Lung (tissue), 12 donors: ENCODE measurements around the gene HBA2. TPM values are rescaled to one million over a fixed set of nuclear protein-coding genes. Genes with fewer than 3 reads are reported as not detected.

Source experiments
- ATAC-seq: fragments of 200-7000 bp; cut with Tn5 transposase; one replicate; pipeline ENCODE4 v1.9.1; 2020; ENCODE audit warnings: moderate number of reproducible peaks; ENCODE audit not compliant: insufficient read depth, low FRiP score
- DNase-seq, 3 donors: peaks; one replicate each; pipeline ENCODE4 v3.0.0-alpha.2; 2013 to 2017
- H3K27ac ChIP-seq, 2 donors: one replicate each; pipeline ENCODE4 v1.5.1; 2013; ENCODE audit warnings: mild to moderate bottlenecking in 2 of 2, moderate library complexity in 2 of 2, control low read depth in 1 of 2, inconsistent platforms in 1 of 2, low read depth in 1 of 2, low read length in 1 of 2
- H3K27me3 ChIP-seq, 3 donors: one replicate each; pipeline ENCODE4 v1.5.1; 2013; ENCODE audit warnings: low read length in 2 of 3; ENCODE audit not compliant: control insufficient read depth in 3 of 3, insufficient read depth in 3 of 3
- H3K36me3 ChIP-seq, 4 donors: one replicate each; pipeline ENCODE4 v1.5.1; 2013; ENCODE audit warnings: low read length in 4 of 4, mild to moderate bottlenecking in 1 of 4, moderate library complexity in 1 of 4; ENCODE audit not compliant: control insufficient read depth in 4 of 4, insufficient read depth in 4 of 4
- H3K4me1 ChIP-seq, 5 donors: one replicate each; pipeline ENCODE4 v1.5.1; 2013; ENCODE audit warnings: low read length in 5 of 5, mild to moderate bottlenecking in 2 of 5, moderate library complexity in 1 of 5; ENCODE audit not compliant: control insufficient read depth in 5 of 5, insufficient read depth in 5 of 5
- H3K4me3 ChIP-seq: one replicate; pipeline ENCODE4 v1.5.1; 2013; ENCODE audit warnings: mild to moderate bottlenecking, control low read depth, moderate library complexity
- H3K9ac ChIP-seq, 2 donors: one replicate each; pipeline ENCODE4 v1.5.1; 2013; ENCODE audit warnings: low read length in 2 of 2, control low read depth in 1 of 2; ENCODE audit not compliant: insufficient read depth in 1 of 2
- H3K9me3 ChIP-seq, 4 donors: one replicate each; pipeline ENCODE4 v1.5.1; 2013; ENCODE audit warnings: low read length in 3 of 4, mild to moderate bottlenecking in 1 of 4, moderate library complexity in 1 of 4; ENCODE audit not compliant: control insufficient read depth in 4 of 4, insufficient read depth in 3 of 4
- WGBS, 2 donors: extraction: QIAGEN DNeasy Blood & Tissue Kit; methylation state at CpG; one replicate each; pipeline ENCODE4 v1.1.7; 2013; 5-methylcytosine and 5-hydroxymethylcytosine counted together
- polyA plus RNA-seq, 2 donors: library from polyadenylated mRNA; stranded (reverse); fragments of 200-250 nt; gene quantifications; one replicate each; pipeline ENCODE4 v1.2.1, GENCODE V29; 2013
- total RNA-seq, 2 donors: library from RNA; depleted of rRNA in 1 of 2; stranded (reverse); fragments of >200 nt in 1 of 2; gene quantifications; one replicate each; pipeline ENCODE4 v1.2.1, GENCODE V29; 2014 to 2021
- TF ChIP-seq, protein P1 (sequence below): IDR thresholded peaks from 2 replicates; pipeline ENCODE4 v1.5.1; 2012; ENCODE audit warnings: mild to moderate bottlenecking; ENCODE audit errors: control extremely low read depth, extremely low read depth
- donor health status: control.
- donor health status: control.
- donor health status: Bipolar disorder and iron deficiency.
- donor health status: healthy.
- donor health status: DM: yes; HTN: yes; CAD: no.

The HBA2 gene
- total and polyA plus RNA-seq, 4 donors: 126 to 4,737 (median 822) TPM

DNA sequence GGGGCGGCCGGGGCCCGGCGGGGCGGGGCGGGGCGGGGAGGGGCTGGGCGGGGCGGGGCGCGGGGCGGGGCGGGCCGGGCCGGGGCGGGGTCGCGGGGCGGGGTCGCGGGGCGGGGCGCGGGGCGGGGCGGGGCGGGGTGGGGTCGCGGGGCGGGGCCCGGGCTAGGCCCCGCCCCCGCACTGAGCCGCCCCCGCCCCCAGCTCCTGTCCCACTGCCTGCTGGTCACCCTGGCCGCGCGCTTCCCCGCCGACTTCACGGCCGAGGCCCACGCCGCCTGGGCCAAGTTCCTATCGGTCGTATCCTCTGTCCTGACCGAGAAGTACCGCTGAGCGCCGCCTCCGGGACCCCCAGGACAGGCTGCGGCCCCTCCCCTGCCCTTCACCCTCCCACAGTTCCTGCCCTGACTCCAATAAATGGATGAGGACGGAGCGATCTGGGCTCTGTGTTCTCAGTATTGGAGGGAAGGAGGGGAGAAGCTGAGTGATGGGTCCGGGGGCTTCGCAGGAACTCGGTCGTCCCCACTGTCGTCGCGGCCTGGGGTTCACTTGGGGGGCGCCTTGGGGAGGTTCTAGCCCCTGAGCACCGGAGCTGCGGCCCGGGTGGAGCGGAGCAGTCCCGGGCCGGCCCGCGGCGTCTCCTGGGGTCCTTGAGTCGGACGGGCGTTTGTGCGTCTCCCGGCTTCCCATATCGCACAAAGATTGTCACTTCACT, 7.7 kb upstream of the HBA2 start:
- Histone ChIP-seq H3K9ac (no peak overlapping the region), H3K4me3 (no peak overlapping the region), H3K4me1 (peaks cover 0 to 12% (median 0%) of the 10 kb centered on the region in 5 donors), H3K27me3 (peaks cover 5 to 66% (median 37%) of the 10 kb centered on the region in 3 donors), H3K9me3 (peaks cover 0 to 2% (median 0%) of the 10 kb centered on the region in 4 donors), H3K36me3 (no peaks in the 10 kb centered on the region), H3K27ac (no peak overlapping the region)
- DNase-seq (no peak), ATAC-seq (no peak)
- TF ChIP-seq, protein P1, sequence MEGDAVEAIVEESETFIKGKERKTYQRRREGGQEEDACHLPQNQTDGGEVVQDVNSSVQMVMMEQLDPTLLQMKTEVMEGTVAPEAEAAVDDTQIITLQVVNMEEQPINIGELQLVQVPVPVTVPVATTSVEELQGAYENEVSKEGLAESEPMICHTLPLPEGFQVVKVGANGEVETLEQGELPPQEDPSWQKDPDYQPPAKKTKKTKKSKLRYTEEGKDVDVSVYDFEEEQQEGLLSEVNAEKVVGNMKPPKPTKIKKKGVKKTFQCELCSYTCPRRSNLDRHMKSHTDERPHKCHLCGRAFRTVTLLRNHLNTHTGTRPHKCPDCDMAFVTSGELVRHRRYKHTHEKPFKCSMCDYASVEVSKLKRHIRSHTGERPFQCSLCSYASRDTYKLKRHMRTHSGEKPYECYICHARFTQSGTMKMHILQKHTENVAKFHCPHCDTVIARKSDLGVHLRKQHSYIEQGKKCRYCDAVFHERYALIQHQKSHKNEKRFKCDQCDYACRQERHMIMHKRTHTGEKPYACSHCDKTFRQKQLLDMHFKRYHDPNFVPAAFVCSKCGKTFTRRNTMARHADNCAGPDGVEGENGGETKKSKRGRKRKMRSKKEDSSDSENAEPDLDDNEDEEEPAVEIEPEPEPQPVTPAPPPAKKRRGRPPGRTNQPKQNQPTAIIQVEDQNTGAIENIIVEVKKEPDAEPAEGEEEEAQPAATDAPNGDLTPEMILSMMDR: no peak
- WGBS, 2 donors: 2 to 5% methylated on average over 40 to 50 of the region's 77 CpGs

DNA sequence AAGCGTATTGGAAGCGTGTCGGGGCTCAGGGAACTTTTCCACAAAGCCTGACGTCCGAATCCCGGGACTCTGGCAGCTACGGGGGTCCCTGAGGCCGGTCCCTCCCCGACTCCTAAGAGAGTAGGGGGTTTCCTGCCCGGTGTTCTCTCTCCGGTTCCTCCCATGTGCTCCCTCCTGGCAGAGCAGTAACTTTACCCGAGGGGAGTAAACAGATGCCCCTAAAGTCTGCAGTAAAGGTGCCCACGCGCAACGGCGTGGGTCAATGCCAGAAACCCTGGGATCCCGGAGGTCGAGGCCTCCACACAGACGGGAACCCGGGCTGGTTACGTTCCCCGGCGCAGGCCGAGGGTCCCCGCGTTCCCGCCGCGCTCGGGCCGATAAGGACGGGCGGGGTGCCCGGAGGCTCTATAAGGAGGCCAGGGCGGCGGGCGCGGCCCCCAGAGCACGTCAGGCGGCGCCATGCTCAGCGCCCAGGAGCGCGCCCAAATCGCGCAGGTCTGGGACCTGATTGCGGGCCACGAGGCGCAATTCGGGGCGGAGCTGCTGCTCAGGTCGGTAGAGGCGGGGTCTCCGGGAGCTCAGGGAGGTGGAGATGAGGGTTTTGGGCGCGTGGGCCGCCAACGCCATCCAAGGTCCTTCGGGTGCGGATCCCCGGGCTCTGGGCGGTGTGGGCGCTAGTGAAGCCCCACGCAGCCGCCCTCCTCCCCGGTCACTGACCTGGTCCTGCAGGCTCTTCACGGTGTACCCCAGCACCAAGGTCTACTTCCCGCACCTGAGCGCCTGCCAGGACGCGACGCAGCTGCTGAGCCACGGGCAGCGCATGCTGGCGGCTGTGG, 6.9 kb upstream of the HBA2 start, which contains the start of gene HBM:
HBM (plus strand) TSS at position 440 of the 836 bp plus-strand sequence; CDS start at position 460, 20 bp downstream.
- TF ChIP-seq, protein P1: no peak
- H3K4me3 ChIP-seq: no peak within 1 kb of the TSS
- DNase-seq (no peak), ATAC-seq (no peak)
- H3K9me3 ChIP-seq: peaks cover 0 to 2% (median 0%) of the 10 kb centered on the region in 4 donors
- no peaks in the 10 kb centered on the region for H3K36me3 ChIP-seq
- no peak within 1 kb of the TSS for H3K27ac ChIP-seq
- peaks cover 5 to 66% (median 42%) of the 10 kb centered on the region in 3 donors for H3K27me3 ChIP-seq
- H3K9ac ChIP-seq: no peak within 1 kb of the TSS
- H3K4me1 ChIP-seq: peaks cover 0 to 12% (median 0%) of the 10 kb centered on the region in 5 donors
- 3 to 4% methylated on average over 71 to 75 of the region's 75 CpGs for WGBS, 2 donors

DNA sequence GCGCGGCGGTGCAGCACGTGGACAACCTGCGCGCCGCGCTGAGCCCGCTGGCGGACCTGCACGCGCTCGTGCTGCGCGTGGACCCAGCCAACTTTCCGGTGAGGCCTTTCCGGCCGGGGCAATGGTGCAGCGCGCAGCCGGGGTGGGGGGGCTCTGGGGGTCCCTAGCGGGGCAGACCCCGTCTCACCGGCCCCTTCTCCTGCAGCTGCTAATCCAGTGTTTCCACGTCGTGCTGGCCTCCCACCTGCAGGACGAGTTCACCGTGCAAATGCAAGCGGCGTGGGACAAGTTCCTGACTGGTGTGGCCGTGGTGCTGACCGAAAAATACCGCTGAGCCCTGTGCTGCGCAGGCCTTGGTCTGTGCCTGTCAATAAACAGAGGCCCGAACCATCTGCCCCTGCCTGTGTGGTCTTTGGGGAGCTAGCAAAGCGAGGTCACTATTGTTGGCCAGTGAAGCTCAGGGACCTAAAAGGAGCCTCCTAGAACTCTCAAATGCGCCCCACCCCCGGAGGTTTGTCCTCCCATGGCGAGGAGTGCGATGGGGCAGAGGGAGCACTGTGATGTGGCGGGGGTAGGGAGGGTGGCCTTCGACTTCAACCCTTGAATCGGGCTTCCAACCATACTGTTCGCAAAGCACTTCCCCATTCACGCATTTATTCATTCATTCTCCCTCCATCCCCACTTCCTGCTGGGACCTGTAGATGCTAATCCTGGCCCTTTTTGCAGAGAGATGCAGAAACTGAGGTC, 6.1 kb upstream of the HBA2 start:
- ATAC-seq (no peak), DNase-seq (no peak)
- H3K27me3 ChIP-seq: peaks cover 8 to 67% (median 47%) of the 10 kb centered on the region in 3 donors
- no peaks in the 10 kb centered on the region for H3K36me3 ChIP-seq
- TF ChIP-seq, protein P1: no peak
- peaks cover 0 to 2% (median 0%) of the 10 kb centered on the region in 4 donors for H3K9me3 ChIP-seq
- no peak overlapping the region for H3K9ac ChIP-seq
- no peak overlapping the region for H3K4me3 ChIP-seq
- peaks cover 0 to 12% (median 0%) of the 10 kb centered on the region in 5 donors for H3K4me1 ChIP-seq
- H3K27ac ChIP-seq: no peak overlapping the region
- 3 to 6% methylated on average over 45 of the region's 45 CpGs for WGBS, 2 donors
